HEK293 (cell line): ENCODE measurements around the gene TRIAP1.

ENCODE experiments used
- CTCF ChIA-PET: fragments of 350-600 bp; formaldehyde crosslinking; extraction: SDS; loops from one replicate; lab custom pipeline; 2021; ENCODE audit warnings: antibody characterized with exemption; lab: Yijun Ruan, JAX
- POLR2A ChIA-PET: fragments of 300-600 bp; formaldehyde crosslinking; extraction: SDS; loops from one replicate; lab custom pipeline; 2020; ENCODE audit warnings: antibody characterized with exemption, inconsistent platforms; lab: Yijun Ruan, JAX
- H3K27ac ChIP-seq: fragments of 200-500 bp; sonication (Bioruptor generic); 2 replicates; pipeline ENCODE4 v1.5.1; 2014; ENCODE audit warnings: low read depth, low read length, control low read depth, inconsistent platforms; ENCODE audit errors: extremely low read depth
- H3K36me3 ChIP-seq, 2 experiments: fragments of 200-500 bp in 1 of 2; sonication (Bioruptor generic) in 1 of 2; 1 replicate in 1 of 2; 2 replicates in 1 of 2; pipeline ENCODE4 v1.5.1; 2014 to 2017; ENCODE audit warnings: inconsistent platforms in 2 of 2, low read length in 2 of 2; ENCODE audit not compliant: control insufficient read depth in 2 of 2, insufficient read depth in 1 of 2
- H3K4me1 ChIP-seq: fragments of 200-500 bp; sonication (Bioruptor generic); 2 replicates; pipeline ENCODE4 v1.5.1; 2014; ENCODE audit warnings: mild to moderate bottlenecking, low read length, inconsistent platforms; ENCODE audit not compliant: control insufficient read depth, insufficient read depth
- H3K4me3 ChIP-seq: 2 replicates; pipeline ENCODE4 v1.5.1; 2011; ENCODE audit warnings: low read depth, mild to moderate bottlenecking, control low read depth, low read length, moderate library complexity
- H3K9me3 ChIP-seq: fragments of 200-500 bp; sonication (Bioruptor generic); 2 replicates; pipeline ENCODE4 v1.5.1; 2014; ENCODE audit warnings: low read depth, low read length, inconsistent platforms; ENCODE audit not compliant: control insufficient read depth, insufficient read depth
- IKZF3 ChIP-seq: fragments of 450-650 bp; IDR thresholded peaks from 2 replicates; pipeline ENCODE4 v1.5.0; 2018; ENCODE audit warnings: missing biosample characterization, mild to moderate bottlenecking, missing genetic modification characterization, moderate library complexity
- KLF10 ChIP-seq: fragments of 450-650 bp; IDR thresholded peaks from 2 replicates; pipeline ENCODE4 v1.5.1; 2018; ENCODE audit warnings: missing biosample characterization, mild to moderate bottlenecking, missing genetic modification characterization
- KLF8 ChIP-seq: fragments of 450-650 bp; formaldehyde crosslinking; IDR thresholded peaks from 2 replicates; pipeline ENCODE4 v1.5.1; 2016; ENCODE audit warnings: missing biosample characterization, missing genetic modification characterization
- PATZ1 ChIP-seq: fragments of 450-650 bp; formaldehyde crosslinking; IDR thresholded peaks from 2 replicates; pipeline ENCODE4 v1.5.1; 2016; ENCODE audit warnings: missing biosample characterization, missing genetic modification characterization
- PRDM6 ChIP-seq: fragments of 450-650 bp; formaldehyde crosslinking; IDR thresholded peaks from 2 replicates; pipeline ENCODE4 v1.5.1; 2017; ENCODE audit warnings: missing biosample characterization, missing genetic modification characterization
- SCRT2 ChIP-seq: fragments of 450-650 bp; formaldehyde crosslinking; IDR thresholded peaks from 2 replicates; pipeline ENCODE4 v1.5.1; 2016; ENCODE audit warnings: missing biosample characterization, missing genetic modification characterization
- ZBTB17 ChIP-seq: fragments of 450-650 bp; formaldehyde crosslinking; IDR thresholded peaks from 2 replicates; pipeline ENCODE4 v1.5.1; 2016; ENCODE audit warnings: missing biosample characterization, missing genetic modification characterization
- ZBTB6 ChIP-seq: fragments of 450-650 bp; formaldehyde crosslinking; IDR thresholded peaks from 2 replicates; pipeline ENCODE4 v1.5.1; 2017; ENCODE audit warnings: missing biosample characterization, missing genetic modification characterization
- ZNF140 ChIP-seq: fragments of 450-650 bp; formaldehyde crosslinking; IDR thresholded peaks from 2 replicates; pipeline ENCODE4 v1.5.1; 2016; ENCODE audit warnings: missing biosample characterization, missing genetic modification characterization
- ZNF202 ChIP-seq: fragments of 450-650 bp; formaldehyde crosslinking; IDR thresholded peaks from 2 replicates; pipeline ENCODE4 v1.5.1; 2016; ENCODE audit warnings: missing biosample characterization, missing genetic modification characterization, borderline replicate concordance
- ZNF341 ChIP-seq: fragments of 450-650 bp; formaldehyde crosslinking; IDR thresholded peaks from 2 replicates; pipeline ENCODE4; 2016; ENCODE audit warnings: low read depth, missing biosample characterization, missing genetic modification characterization
- ZNF354C ChIP-seq: fragments of 450-650 bp; formaldehyde crosslinking; IDR thresholded peaks from 2 replicates; pipeline ENCODE4 v1.5.1; 2016; ENCODE audit warnings: missing biosample characterization, missing genetic modification characterization, low read depth, borderline replicate concordance
- ZNF366 ChIP-seq: fragments of 450-650 bp; formaldehyde crosslinking; conservative IDR thresholded peaks from 2 replicates; pipeline ENCODE4 v1.5.1; 2016; ENCODE audit warnings: missing biosample characterization, missing genetic modification characterization
- ZNF391 ChIP-seq: fragments of 450-650 bp; formaldehyde crosslinking; IDR thresholded peaks from 2 replicates; pipeline ENCODE4 v1.5.1; 2016; ENCODE audit warnings: low read depth, missing biosample characterization, missing genetic modification characterization, borderline replicate concordance
- ZNF473 ChIP-seq: fragments of 450-650 bp; formaldehyde crosslinking; IDR thresholded peaks from 2 replicates; pipeline ENCODE4 v1.5.1; 2017; ENCODE audit warnings: missing biosample characterization, missing genetic modification characterization
- ZNF501 ChIP-seq: fragments of 450-650 bp; formaldehyde crosslinking; IDR thresholded peaks from 2 replicates; pipeline ENCODE4 v1.5.1; 2016; ENCODE audit warnings: missing biosample characterization, missing genetic modification characterization
- ZNF548 ChIP-seq: fragments of 450-650 bp; formaldehyde crosslinking; IDR thresholded peaks from 2 replicates; pipeline ENCODE4 v1.5.1; 2016; ENCODE audit warnings: missing biosample characterization, missing genetic modification characterization
- ZNF558 ChIP-seq: fragments of 450-650 bp; formaldehyde crosslinking; IDR thresholded peaks from 2 replicates; pipeline ENCODE4 v1.5.1; 2016; ENCODE audit warnings: missing biosample characterization, missing genetic modification characterization
- ZNF629 ChIP-seq: fragments of 450-650 bp; formaldehyde crosslinking; IDR thresholded peaks from 2 replicates; pipeline ENCODE4 v1.5.1; 2017; ENCODE audit warnings: missing biosample characterization, missing genetic modification characterization
- ZNF692 ChIP-seq: fragments of 450-650 bp; formaldehyde crosslinking; IDR thresholded peaks from 2 replicates; pipeline ENCODE4 v1.5.1; 2016; ENCODE audit warnings: missing biosample characterization, missing genetic modification characterization
- ZNF707 ChIP-seq: fragments of 450-650 bp; formaldehyde crosslinking; IDR thresholded peaks from 2 replicates; pipeline ENCODE4 v1.5.1; 2016; ENCODE audit warnings: missing biosample characterization, missing genetic modification characterization
- ZNF830 ChIP-seq: fragments of 450-650 bp; IDR thresholded peaks from 2 replicates; pipeline ENCODE4 v1.5.0; 2018; ENCODE audit warnings: missing biosample characterization, missing genetic modification characterization, low read depth, mild to moderate bottlenecking, moderate library complexity
- ZNF843 ChIP-seq: fragments of 450-650 bp; formaldehyde crosslinking; IDR thresholded peaks from 2 replicates; pipeline ENCODE4 v1.5.1; 2016; ENCODE audit warnings: missing biosample characterization, missing genetic modification characterization
- ZSCAN23 ChIP-seq: fragments of 450-650 bp; formaldehyde crosslinking; IDR thresholded peaks from 2 replicates; pipeline ENCODE4 v1.5.1; 2016; ENCODE audit warnings: missing biosample characterization, missing genetic modification characterization
- ZXDB ChIP-seq: fragments of 450-650 bp; formaldehyde crosslinking; IDR thresholded peaks from 2 replicates; pipeline ENCODE4 v1.5.1; 2016; ENCODE audit warnings: missing biosample characterization, missing genetic modification characterization

TRIAP1 gene

GRCh38 chr12:120489018-120489417, 42.8 kb upstream of the TRIAP1 start (continued):
- TF ChIP-seq PRDM6 (tag by site-specific recombination) (peak; percentile 53; the same call in 1 of the 2 replicates), KLF10 (tag by site-specific recombination) (peak; percentile 22; the same call in 1 of the 2 replicates), ZBTB17 (peak; percentile 72), ZNF202 (no peak), ZNF558 (tag by site-specific recombination) (peak; percentile 93), KLF8 (tag by site-specific recombination) (peak; percentile 22; the same call in 1 of the 2 replicates), ZNF629 (tag by site-specific recombination) (peak; percentile 81), ZSCAN23 (tag by site-specific recombination) (no peak), ZNF366 (tag by site-specific recombination) (peak; percentile 67), SCRT2 (tag by site-specific recombination) (no peak), ZBTB6 (tag by site-specific recombination) (peak; percentile 61; the same call in 1 of the 2 replicates), ZNF692 (0 out of 2 replicates have a peak, but pooled peaks have one; percentile 32), PATZ1 (tag by site-specific recombination) (peak; percentile 31; the same call in 1 of the 2 replicates), IKZF3 (tag by site-specific recombination) (0 out of 2 replicates have a peak, but pooled peaks have one; percentile 50)

- H3K36me3 ChIP-seq, result peaks cover 0 to 10% of the 10 kb centered on the region in 2 experiments; a peak in 2 of 3 replicates
- TF ChIP-seq ZNF843 (tag by site-specific recombination) (no peak), ZNF692 (no peak), ZNF473 (tag by site-specific recombination) (no peak), ZNF341 (tag by site-specific recombination) (no peak), ZNF548 (no peak), ZXDB (tag by site-specific recombination) (no peak), ZNF354C (tag by site-specific recombination) (no peak), ZNF830 (tag by site-specific recombination) (no peak), ZNF707 (tag by site-specific recombination) (no peak), ZNF501 (tag by site-specific recombination) (no peak), ZNF140 (no peak), ZNF391 (tag by site-specific recombination) (no peak), PRDM6 (tag by site-specific recombination) (no peak)
- TF ChIP-seq, all 188 proteins: peak for 0
- CTCF ChIA-PET, result interaction anchor here (0.6 to 2.3 kb wide), 3 partner anchors 13 to 93 kb away, joined by 3 to 7 read pairs (median 3); no protein-coding TSS in a partner anchor
- Histone ChIP-seq H3K4me3 (no peak overlapping the region), H3K4me1 (no peaks in the 10 kb centered on the region; the same call in 1 of the 2 replicates), H3K9me3 (no peaks in the 10 kb centered on the region), H3K27ac (no peak overlapping the region)
- POLR2A ChIA-PET, result interaction anchor here (1.0 to 1.3 kb wide), 3 partner anchors 9 to 50 kb away, joined by 3 read pairs; no protein-coding TSS in a partner anchor
These were observed 42.0 kb upstream of the TRIAP1 start for GRCh38 chr12:120488057-120488640.
